Measurements from ENCODE around the gene NR2C2AP. TPM values are rescaled to one million over a fixed set of nuclear protein-coding genes. Genes with fewer than 3 reads are reported as not detected.

NR2C2AP gene
- total RNA-seq, 3 donors from 2014 or later: 19.8 to 24.1 (median 21.6) TPM

DNA sequence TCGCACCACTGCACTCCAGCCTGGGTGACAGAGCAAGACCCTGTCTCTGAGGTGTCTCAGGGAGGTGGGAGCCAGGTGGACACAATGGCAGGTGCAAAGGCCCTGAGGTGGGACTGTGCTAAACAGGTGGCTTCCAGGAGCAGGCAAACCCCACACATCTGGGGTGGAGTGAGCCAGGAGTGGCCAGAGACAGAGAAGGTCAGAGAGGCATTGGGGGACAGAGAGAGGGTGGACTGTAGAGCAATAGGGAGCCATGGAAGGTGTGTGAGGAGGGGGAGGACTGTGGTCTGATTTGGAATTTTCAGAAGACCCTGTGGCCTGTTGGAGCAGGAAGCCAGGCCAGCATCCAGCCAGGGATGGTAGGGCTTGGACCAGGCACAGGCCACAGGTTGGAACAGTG, 37.8 kb downstream of the NR2C2AP start:
- Histone ChIP-seq H3K4me1 (no peaks in the 10 kb centered on the region), H3K36me3 (no peaks in the 10 kb centered on the region), H3K4me3 (no peak overlapping the region), H3K9me3 (no peaks in the 10 kb centered on the region), H3K27me3 (no peaks in the 10 kb centered on the region), H3K27ac (no peak overlapping the region)
- DNase-seq (ENCODE audit: low spot score in 2 of 2): no peak
- TF ChIP-seq POLR2AphosphoS5 (IDR thresholded peaks at IDR 0.05): no peak
- TF ChIP-seq, protein P1, sequence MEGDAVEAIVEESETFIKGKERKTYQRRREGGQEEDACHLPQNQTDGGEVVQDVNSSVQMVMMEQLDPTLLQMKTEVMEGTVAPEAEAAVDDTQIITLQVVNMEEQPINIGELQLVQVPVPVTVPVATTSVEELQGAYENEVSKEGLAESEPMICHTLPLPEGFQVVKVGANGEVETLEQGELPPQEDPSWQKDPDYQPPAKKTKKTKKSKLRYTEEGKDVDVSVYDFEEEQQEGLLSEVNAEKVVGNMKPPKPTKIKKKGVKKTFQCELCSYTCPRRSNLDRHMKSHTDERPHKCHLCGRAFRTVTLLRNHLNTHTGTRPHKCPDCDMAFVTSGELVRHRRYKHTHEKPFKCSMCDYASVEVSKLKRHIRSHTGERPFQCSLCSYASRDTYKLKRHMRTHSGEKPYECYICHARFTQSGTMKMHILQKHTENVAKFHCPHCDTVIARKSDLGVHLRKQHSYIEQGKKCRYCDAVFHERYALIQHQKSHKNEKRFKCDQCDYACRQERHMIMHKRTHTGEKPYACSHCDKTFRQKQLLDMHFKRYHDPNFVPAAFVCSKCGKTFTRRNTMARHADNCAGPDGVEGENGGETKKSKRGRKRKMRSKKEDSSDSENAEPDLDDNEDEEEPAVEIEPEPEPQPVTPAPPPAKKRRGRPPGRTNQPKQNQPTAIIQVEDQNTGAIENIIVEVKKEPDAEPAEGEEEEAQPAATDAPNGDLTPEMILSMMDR (IDR thresholded peaks at IDR 0.05): no peak
- TF ChIP-seq POLR2A (IDR thresholded peaks at IDR 0.05): no peak
- intact Hi-C loops (cut with DNase I; ENCODE audit: low total_unique reads): no loop called here

DNA sequence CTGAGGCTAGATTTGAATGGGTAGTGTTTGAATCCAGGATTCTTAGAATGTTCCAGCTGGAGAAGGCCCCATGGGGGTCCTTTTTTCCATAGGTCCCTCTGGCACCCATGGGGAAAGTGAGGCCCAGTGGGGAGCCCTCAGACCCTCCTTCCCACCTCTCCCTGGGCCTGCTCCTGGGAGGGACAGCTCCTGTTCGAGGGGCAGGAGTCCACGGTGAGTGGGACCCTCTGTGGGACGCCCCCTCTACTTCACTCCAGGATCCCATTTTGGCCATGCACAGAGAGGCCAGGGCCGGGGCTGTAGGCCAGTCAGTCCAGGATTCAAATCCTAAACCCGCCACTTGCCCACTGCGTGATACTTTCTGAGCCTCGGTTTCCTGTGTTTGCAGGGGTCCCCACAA, 40.7 kb downstream of the NR2C2AP start:
- H3K27me3 ChIP-seq: no peaks in the 10 kb centered on the region
- TF ChIP-seq, protein P1 (IDR thresholded peaks at IDR 0.05): no peak
- TF ChIP-seq POLR2A (IDR thresholded peaks at IDR 0.05): no peak
- TF ChIP-seq POLR2AphosphoS5 (IDR thresholded peaks at IDR 0.05): no peak
- no peaks in the 10 kb centered on the region for H3K36me3 ChIP-seq
- H3K27ac ChIP-seq: no peak overlapping the region
- no peaks in the 10 kb centered on the region for H3K9me3 ChIP-seq
- DNase-seq (ENCODE audit: low spot score in 2 of 2): no peak
- intact Hi-C loops (cut with DNase I; ENCODE audit: low total_unique reads): no loop called here
- H3K4me1 ChIP-seq: no peaks in the 10 kb centered on the region
- H3K4me3 ChIP-seq: no peak overlapping the region

DNA sequence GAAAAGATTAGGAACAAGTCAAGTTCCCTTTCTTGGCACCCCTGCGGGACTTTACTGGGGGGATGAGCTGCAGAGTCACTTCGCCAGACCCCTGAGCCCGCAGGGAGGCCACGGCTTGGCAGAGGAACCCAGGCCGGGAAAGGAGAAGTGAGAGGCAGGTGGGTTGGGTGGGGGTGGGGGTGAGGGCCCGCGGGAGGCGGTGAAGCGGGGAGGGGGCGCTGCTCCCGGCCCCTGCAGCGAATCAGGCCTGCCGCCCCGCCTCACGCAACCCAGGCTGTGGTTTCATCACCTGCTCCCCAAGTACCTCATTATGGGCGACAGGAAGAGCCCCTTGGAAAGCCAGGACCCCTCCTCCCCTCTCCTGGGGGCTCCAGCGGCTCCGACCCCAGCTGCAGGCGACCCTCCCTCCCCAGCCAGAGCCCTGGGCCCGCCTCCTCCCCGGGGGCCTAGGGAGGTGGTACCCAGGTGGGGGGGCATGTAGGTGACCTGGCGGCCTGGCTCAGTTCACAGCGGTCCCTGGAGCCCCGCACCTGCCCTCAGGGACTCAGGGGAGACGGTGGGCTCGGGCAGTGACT, 42.7 kb downstream of the NR2C2AP start:
- Histone ChIP-seq H3K27me3 (no peaks in the 10 kb centered on the region), H3K9me3 (no peaks in the 10 kb centered on the region), H3K36me3 (no peaks in the 10 kb centered on the region), H3K4me1 (no peaks in the 10 kb centered on the region), H3K27ac (no peak overlapping the region), H3K4me3 (no peak overlapping the region)
- TF ChIP-seq POLR2A (IDR thresholded peaks at IDR 0.05) (no peak), POLR2AphosphoS5 (IDR thresholded peaks at IDR 0.05) (no peak)
- TF ChIP-seq, protein P1 (IDR thresholded peaks at IDR 0.05): no peak
- intact Hi-C loops (cut with DNase I; ENCODE audit: low total_unique reads): no loop called here
- DNase-seq (ENCODE audit: low spot score in 2 of 2): no peak

DNA sequence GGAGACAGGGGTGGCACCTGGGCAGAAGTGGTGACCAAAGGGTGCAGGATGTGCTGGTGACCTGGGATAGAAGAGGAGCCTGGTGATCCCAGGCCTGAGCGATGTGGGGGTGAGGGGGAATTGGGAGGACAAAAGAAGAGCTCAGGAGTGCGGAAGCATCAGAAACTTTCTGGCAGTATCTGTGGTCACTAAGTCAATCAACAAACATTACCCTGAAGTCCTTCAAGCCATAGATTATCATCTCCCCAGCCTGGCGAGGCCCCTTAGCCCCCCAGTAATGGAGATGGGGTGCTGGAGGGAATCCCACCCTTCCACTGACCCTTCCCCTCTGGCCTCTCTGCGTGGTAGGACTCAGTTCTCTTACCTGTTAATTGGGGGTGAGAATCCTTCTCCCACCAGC, 43.7 kb downstream of the NR2C2AP start:
- intact Hi-C loops (cut with DNase I; ENCODE audit: low total_unique reads): no loop called here
- DNase-seq (ENCODE audit: low spot score in 2 of 2): no peak

DNA sequence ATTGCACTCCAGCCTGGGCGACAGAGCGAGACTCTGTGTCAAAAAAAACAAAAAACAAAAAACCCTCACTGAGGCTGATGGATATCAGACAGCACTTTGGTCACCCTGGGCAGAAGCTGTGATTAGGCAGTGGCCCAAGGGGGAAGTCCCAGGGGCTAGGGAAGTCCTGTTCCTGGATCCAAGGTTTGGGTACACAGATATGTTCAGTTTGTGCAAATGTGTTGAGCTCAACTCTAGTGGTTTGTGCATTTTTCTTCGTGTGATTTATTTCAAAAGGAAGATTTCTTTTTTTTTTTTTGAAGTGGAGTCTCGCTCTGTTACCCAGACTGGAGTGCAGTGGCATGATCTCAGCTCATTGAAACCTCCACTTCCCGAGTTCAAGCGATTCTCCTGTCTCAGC, 45.4 kb downstream of the NR2C2AP start:
- DNase-seq (ENCODE audit: low spot score in 2 of 2): no peak
- intact Hi-C loops (cut with DNase I; ENCODE audit: low total_unique reads): no loop called here
- H3K27ac ChIP-seq: no peak overlapping the region
- H3K27me3 ChIP-seq: no peaks in the 10 kb centered on the region
- TF ChIP-seq POLR2AphosphoS5 (IDR thresholded peaks at IDR 0.05): no peak
- TF ChIP-seq, protein P1 (IDR thresholded peaks at IDR 0.05): no peak
- no peak for TF ChIP-seq POLR2A (IDR thresholded peaks at IDR 0.05)
- no peaks in the 10 kb centered on the region for H3K9me3 ChIP-seq
- no peaks in the 10 kb centered on the region for H3K4me1 ChIP-seq
- H3K4me3 ChIP-seq: no peak overlapping the region
- no peaks in the 10 kb centered on the region for H3K36me3 ChIP-seq

More for the DNA sequence above, 43.7 kb downstream of the NR2C2AP start:
- no peaks in the 10 kb centered on the region for H3K27me3 ChIP-seq
- H3K27ac ChIP-seq: no peak overlapping the region
- H3K9me3 ChIP-seq: no peaks in the 10 kb centered on the region
- H3K4me3 ChIP-seq: no peak overlapping the region
- no peaks in the 10 kb centered on the region for H3K36me3 ChIP-seq
- TF ChIP-seq POLR2A (IDR thresholded peaks at IDR 0.05) (no peak), POLR2AphosphoS5 (IDR thresholded peaks at IDR 0.05) (no peak)
- TF ChIP-seq, protein P1 (IDR thresholded peaks at IDR 0.05): no peak
- no peaks in the 10 kb centered on the region for H3K4me1 ChIP-seq

Data from breast epithelium (tissue), 4 donors.